ENCODE results near the gene NCK2.

Gene NCK2

GRCh38 chr2:105862843-105863242 lies 118.1 kb downstream of the NCK2 start:
- TF ChIP-seq, protein P1, sequence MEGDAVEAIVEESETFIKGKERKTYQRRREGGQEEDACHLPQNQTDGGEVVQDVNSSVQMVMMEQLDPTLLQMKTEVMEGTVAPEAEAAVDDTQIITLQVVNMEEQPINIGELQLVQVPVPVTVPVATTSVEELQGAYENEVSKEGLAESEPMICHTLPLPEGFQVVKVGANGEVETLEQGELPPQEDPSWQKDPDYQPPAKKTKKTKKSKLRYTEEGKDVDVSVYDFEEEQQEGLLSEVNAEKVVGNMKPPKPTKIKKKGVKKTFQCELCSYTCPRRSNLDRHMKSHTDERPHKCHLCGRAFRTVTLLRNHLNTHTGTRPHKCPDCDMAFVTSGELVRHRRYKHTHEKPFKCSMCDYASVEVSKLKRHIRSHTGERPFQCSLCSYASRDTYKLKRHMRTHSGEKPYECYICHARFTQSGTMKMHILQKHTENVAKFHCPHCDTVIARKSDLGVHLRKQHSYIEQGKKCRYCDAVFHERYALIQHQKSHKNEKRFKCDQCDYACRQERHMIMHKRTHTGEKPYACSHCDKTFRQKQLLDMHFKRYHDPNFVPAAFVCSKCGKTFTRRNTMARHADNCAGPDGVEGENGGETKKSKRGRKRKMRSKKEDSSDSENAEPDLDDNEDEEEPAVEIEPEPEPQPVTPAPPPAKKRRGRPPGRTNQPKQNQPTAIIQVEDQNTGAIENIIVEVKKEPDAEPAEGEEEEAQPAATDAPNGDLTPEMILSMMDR (IDR thresholded peaks at IDR 0.05; ENCODE audit: low read length): no peak
- no peak for TF ChIP-seq EZH2 (IDR thresholded peaks at IDR 0.05; ENCODE audit: borderline replicate concordance, low read length)

DNA sequence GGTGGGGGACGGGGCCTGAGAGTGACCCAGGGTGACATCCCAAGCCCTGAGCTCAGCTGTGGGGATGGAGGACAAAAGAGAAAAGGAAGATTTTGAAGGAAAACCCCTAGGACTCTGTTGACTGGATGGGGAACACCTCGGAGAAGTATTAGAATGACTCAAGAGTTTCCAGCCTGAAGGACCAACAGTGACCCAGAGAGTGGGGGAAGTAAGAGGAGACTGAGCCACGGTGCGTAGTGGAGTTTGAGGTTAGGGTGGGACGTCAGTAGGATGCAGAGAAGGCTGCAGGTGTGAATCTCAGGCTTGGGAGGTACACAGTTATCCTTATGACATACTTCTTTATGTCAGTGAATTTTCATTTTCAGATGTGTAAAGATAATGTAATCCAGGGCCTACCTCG lies 119.5 kb downstream of the NCK2 start:
- no peak overlapping the region for H3K4me2 ChIP-seq (ENCODE audit: low read length)
- H3K27ac ChIP-seq (ENCODE audit: low read depth, low read length, poor library complexity, severe bottlenecking): no peak overlapping the region
- TF ChIP-seq, protein P1 (IDR thresholded peaks at IDR 0.05; ENCODE audit: low read length): no peak
- TF ChIP-seq EZH2 (IDR thresholded peaks at IDR 0.05; ENCODE audit: borderline replicate concordance, low read length): no peak
- no peak overlapping the region for H2AFZ ChIP-seq (ENCODE audit: low read length)
- no peaks in the 10 kb centered on the region for H4K20me1 ChIP-seq (ENCODE audit: insufficient read depth, low read length)
- no peaks in the 10 kb centered on the region for H3K9me2 ChIP-seq (ENCODE audit: low read depth, low read length)
- no peaks in the 10 kb centered on the region for H3K36me3 ChIP-seq (ENCODE audit: insufficient read depth, low read length)
- no peaks in the 10 kb centered on the region for H3F3A ChIP-seq (ENCODE audit: insufficient read depth, low read length)
- no peak overlapping the region for H3K4me3 ChIP-seq (ENCODE audit: low read depth, low read length, poor library complexity, severe bottlenecking)
- peaks cover 8% of the 10 kb centered on the region; the same call in 1 of the 2 replicates for H3K27me3 ChIP-seq (ENCODE audit: insufficient read depth, low read length)
- no peak overlapping the region for H3K9ac ChIP-seq (ENCODE audit: low read length)
- no peaks in the 10 kb centered on the region for H3K4me1 ChIP-seq (ENCODE audit: insufficient read depth, low read length, severe bottlenecking)
- H3K79me2 ChIP-seq (ENCODE audit: insufficient read depth, low read length): no peaks in the 10 kb centered on the region
- H3K9me3 ChIP-seq (ENCODE audit: low read length): no peaks in the 10 kb centered on the region

More at GRCh38 chr2:105862843-105863242, 118.1 kb downstream of the NCK2 start:
- Histone ChIP-seq H3K79me2 (ENCODE audit: insufficient read depth, low read length) (no peaks in the 10 kb centered on the region), H2AFZ (ENCODE audit: low read length) (no peak overlapping the region), H3K9me2 (ENCODE audit: low read depth, low read length) (no peaks in the 10 kb centered on the region), H3K27ac (ENCODE audit: low read depth, low read length, poor library complexity, severe bottlenecking) (no peak overlapping the region), H3K9me3 (ENCODE audit: low read length) (no peaks in the 10 kb centered on the region), H3K4me1 (ENCODE audit: insufficient read depth, low read length, severe bottlenecking) (no peaks in the 10 kb centered on the region), H3K4me2 (ENCODE audit: low read length) (no peak overlapping the region), H3K9ac (ENCODE audit: low read length) (no peak overlapping the region), H3K27me3 (ENCODE audit: insufficient read depth, low read length) (peaks cover 7% of the 10 kb centered on the region; the same call in 1 of the 2 replicates), H4K20me1 (ENCODE audit: insufficient read depth, low read length) (no peaks in the 10 kb centered on the region), H3K4me3 (ENCODE audit: low read depth, low read length, poor library complexity, severe bottlenecking) (no peak overlapping the region), H3F3A (ENCODE audit: insufficient read depth, low read length) (no peaks in the 10 kb centered on the region), H3K36me3 (ENCODE audit: insufficient read depth, low read length) (no peaks in the 10 kb centered on the region)

- H3K9ac ChIP-seq (ENCODE audit: low read length): no peak overlapping the region
- H3K36me3 ChIP-seq (ENCODE audit: insufficient read depth, low read length): no peaks in the 10 kb centered on the region
- no peak for TF ChIP-seq EZH2 (IDR thresholded peaks at IDR 0.05; ENCODE audit: borderline replicate concordance, low read length)
- TF ChIP-seq, protein P1 (IDR thresholded peaks at IDR 0.05; ENCODE audit: low read length): no peak
- H2AFZ ChIP-seq (ENCODE audit: low read length): no peak overlapping the region
- no peaks in the 10 kb centered on the region for H4K20me1 ChIP-seq (ENCODE audit: insufficient read depth, low read length)
- H3K9me3 ChIP-seq (ENCODE audit: low read length): no peaks in the 10 kb centered on the region
- no peak overlapping the region for H3K27ac ChIP-seq (ENCODE audit: low read depth, low read length, poor library complexity, severe bottlenecking)
- H3K4me1 ChIP-seq (ENCODE audit: insufficient read depth, low read length, severe bottlenecking): no peaks in the 10 kb centered on the region
- H3K9me2 ChIP-seq (ENCODE audit: low read depth, low read length): no peaks in the 10 kb centered on the region
- peaks cover 8% of the 10 kb centered on the region; the same call in 1 of the 2 replicates for H3K27me3 ChIP-seq (ENCODE audit: insufficient read depth, low read length)
- no peaks in the 10 kb centered on the region for H3F3A ChIP-seq (ENCODE audit: insufficient read depth, low read length)
- no peak overlapping the region for H3K4me3 ChIP-seq (ENCODE audit: low read depth, low read length, poor library complexity, severe bottlenecking)
- no peaks in the 10 kb centered on the region for H3K79me2 ChIP-seq (ENCODE audit: insufficient read depth, low read length)
- no peak overlapping the region for H3K4me2 ChIP-seq (ENCODE audit: low read length)
These were observed 120.7 kb downstream of the NCK2 start for GRCh38 chr2:105865222-105865913.
